Stimulated activated CD4-positive, alpha-beta T cell treated with anti-CD3 and anti-CD28 coated beads, TNF-alpha, amount 100 ng/mL, for 48 hours (primary cell): ENCODE data around the gene KIF6.

Source experiments
- DNase-seq, 3 donors: peaks; one replicate each; pipeline ENCODE4 v3.0.0-alpha.2; 2020; ENCODE audit warnings: low read depth in 3 of 3

KIF6 gene

DNA sequence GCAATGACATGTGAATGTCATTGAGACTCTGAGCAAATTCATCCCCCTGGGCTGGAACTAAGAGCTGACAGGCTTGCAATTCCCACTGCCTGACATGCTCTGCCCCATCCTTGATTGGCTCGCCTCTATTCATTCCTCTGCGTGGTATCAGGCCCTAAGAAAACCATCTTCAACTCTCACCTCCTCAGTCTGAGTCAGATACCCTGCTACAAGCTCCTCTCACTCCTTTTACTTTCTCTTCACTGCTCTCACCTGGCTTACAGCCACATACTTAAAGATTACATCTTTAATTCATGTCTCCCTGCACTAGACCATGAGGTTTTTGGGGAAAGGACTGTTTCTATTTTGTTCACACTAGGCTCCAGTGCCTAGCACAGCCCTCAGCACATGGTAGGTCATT, 131.6 kb downstream of the KIF6 start:
- no peak for DNase-seq

DNA sequence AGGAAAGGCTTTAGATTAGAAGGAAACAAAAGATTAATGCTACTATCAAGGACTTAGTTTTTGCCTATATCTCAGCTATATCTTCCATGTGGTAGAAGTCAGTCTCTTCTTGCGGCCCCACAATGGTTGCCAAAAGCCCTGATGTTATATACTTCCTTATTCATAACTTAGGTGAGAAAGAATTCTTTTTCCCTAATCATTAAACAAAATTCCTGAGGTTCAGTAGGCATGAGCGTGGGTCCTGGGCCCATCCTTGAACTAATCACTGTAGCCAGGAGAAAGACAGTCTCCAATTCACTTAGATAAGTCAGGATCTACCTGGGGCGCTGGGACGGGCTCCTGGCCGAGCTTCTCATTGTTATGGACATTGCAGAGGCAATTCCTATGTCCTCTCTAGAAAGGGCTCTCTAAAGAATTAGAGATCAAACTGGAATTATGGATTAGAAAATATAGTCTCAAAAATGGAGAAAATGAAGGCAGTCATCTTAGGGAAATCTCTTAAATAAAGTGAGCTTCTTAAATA, 134.3 kb downstream of the KIF6 start:
- DNase-seq = no peak

DNA sequence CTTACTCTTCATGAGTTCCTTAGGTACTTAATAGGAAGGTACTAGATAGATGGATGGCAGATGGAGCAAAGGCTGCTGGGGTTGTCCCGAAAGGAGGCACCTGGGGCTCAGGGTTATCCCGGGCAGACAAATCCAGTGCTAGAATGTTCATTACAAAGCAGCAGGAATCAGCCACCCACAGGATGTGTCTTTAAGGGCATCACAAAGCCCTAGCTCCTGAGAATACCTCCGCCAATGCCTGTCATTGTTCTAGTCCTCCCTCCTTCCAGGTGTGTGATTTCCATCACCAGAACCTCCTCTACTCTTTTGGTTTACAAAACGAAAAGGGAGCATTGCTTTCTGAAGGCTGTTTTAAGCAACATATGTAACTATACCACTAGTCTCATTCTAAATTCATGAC, 138.1 kb downstream of the KIF6 start:
- DNase-seq = no peak

DNA sequence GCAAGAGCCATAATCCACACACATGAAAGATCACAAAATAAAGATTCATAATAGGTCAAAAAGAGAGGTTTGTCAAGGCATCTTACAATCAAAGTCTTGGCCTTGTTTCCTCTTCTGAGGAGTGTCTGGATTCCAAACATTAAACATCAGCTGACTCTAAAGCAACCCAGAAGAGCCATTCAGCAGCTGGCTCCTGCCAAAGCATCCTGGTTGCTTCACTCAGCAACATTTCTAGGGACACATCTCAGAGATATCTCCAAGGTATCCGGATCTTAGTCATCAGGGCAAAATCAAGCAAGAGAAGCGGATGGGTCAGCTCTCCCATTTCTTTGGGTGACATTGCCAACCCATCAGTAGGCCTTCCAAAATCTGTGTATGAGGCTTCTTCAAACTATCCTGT, 139.6 kb downstream of the KIF6 start:
- DNase-seq = no peak

DNA sequence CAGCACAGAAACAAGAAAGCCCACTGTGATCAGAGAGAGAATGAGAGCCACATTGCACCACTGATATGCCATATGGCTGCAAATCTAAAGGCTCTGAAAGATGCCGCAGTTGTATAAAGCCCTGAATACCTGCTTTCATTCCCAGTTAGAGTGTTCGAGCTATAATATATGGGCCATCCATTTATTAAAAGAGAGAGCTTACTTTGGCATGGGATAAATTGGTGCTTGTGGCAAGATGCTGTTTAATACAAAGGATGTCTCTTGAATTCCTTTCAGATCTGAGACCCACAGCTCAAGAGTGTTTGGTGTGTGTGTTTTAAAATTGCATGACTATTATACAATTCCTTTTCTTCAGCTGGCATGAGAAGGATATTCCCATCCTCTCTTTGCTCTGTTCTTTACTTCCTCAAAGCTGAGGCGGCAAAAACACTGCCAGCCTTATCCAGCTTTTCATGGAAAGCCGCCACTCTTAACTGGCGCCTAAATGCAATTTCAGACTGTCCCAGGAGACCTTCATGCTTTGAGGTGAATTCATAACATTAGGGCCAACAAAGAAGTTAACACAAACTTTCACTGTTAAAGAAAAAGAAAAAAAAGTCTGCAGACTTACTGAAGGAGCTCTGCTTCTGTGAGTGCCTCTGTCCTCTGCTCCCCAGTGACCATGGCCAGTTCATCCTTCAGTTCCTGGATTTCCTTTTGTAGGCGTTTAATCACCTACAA, 147.6 kb downstream of the KIF6 start:
- DNase-seq = no peak

DNA sequence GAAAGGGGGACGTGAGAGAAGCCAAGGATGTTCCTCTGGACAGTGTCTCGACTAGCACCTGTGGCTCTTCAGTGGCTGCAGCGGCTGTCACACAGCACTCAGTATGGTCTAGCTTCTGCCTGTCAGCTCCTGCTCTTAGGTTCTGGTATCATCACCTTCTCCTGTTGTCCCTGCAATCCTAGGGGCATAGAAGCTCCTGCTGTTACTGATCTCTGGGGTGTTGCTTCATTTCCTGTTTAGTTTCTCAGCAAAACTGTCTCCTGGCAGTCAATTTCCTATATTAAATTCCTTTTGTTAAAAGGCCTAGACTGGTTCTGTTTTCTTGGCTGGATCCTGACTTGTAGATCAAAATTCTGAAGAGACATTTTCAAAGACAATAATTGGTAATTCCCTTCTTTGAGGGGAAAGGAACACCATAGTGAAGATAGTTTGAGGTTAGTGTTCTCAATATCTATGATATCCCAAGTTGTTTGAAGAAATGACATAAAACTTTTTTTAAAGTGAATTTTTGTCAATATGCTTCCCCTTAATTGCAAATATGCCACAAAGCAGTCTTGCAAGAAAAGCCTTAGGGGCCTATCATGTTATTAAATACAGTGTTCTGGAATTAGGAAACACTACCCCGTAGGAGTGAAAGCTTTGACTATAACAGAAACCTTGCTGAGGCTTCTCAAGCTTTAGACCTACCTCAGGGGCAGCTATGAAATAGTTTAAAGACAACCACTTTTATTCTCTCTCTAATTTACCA, 148.5 kb downstream of the KIF6 start:
- DNase-seq = no peak

DNA sequence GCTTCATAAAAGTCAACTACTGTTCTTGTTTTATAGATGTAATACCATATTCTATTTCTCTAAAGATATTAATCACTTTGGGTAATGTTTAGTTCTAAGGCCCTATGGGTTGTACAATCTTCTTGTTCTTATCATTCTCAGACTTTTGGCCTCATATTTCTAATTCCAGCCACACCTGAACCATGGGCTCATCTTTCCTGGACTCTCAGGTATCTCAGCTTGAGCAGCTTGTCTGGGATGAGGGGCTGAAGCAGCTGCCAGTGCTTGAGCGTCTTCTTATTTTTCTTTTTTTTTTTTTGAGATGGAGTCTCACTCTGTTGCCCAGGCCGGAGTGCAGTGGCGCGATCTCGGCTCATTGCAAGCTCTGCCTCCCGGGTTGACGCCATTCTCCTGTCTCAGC, 150.2 kb downstream of the KIF6 start:
- no peak for DNase-seq

DNA sequence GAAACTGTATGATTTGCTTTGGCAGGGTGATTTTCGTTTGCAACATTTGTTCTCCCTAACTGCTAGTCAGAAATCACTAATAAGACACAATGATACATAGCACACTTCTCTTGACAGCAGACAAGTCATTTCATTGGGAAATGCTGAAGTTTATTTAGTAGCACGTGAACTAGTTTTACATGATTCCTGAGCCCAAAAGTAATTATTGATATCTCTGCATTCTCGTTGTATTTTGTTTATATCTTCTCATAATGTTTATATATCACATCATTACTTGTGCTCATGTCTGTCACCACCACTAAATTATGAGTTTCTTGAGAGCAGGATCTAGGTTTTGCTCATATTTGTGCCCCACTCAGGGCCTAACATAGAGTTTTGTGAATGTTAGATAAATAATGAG, 151.7 kb downstream of the KIF6 start:
- no peak for DNase-seq

DNA sequence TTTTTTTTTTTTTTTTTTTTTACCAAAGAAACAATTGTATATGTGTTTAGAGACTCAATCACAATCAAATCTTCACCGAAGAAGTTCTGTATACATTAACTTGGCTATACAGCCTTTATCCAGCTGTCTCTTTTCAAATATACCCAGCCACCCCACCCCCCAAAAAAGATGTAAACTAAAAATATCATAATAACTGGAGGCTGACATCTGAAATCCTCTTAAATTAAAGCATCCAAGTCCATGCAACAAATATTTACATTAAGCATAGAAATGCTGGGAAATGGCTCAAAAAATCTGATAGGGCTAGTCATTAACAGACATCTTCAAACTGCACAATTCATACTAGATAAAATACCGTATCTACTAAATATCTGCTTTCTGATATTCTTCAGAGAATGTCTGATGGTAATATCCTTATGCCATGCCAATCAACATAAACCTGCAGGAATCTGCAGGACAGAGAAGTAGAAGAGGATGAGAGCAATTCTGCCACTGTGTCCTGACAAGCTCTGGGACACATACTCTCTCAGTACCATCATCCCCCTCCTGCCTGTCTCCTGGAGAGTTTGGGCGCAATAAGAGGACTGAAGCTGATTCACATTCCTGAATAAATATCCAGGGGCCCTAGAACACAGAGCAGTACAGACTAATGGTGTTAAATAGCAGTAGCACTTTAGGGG, 152.4 kb downstream of the KIF6 start:
- DNase-seq = no peak

DNA sequence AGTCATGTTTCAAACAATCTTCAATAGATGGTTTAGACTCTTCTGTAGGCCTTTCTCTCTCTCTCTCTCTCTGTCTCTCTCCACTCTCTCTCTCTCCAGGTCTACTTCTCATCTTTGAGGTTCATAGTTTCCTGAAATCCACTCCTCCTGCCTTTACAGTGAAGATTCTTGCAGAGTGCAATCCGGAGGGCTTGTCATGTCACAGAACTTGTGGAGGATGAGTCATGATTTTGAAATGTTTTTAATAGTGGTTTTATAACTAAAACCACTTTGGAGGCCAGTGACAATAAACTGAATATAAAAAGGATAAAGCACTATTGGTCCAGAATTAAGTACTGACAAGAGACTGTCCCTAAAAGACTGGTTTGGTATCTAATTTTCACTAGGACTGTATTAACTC, 156.3 kb downstream of the KIF6 start:
- DNase-seq = no peak

DNA sequence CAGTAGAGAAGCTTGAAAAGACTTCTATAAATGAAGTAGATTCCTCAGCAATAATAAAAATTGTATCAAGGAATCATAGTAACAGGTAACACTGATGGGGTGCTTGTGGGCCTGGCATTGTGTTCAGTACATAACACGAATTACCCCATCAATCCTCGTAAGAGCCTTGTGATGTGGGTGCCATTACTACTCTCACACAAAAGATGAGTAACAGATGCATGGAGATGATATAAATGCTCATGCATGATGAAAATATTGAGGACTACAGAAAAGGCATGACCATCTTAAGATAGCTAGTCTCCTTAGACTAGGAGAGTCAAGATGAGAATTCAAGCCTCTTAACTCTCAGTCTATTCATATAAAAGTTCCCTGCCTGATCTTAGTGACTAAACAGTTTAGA, 158.1 kb downstream of the KIF6 start:
- DNase-seq = no peak

DNA sequence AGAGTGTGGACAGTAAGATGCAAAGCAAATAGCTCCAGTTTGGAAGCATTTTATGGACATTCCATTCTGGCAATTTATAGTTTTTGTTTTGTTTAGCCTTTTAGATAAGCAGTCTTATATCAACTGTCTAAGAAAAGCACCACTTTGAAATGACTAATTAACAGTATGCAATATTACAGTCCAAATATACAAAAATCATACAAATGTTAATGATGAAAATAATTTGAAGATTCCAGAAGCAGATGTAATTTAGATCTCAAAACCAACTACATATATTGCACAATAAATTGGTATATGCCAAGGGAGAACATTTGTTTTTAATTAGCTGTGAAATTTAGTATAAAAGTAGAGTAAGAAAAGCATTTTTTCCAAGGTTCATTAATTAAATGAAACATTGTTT, 158.8 kb downstream of the KIF6 start:
- DNase-seq = no peak

DNA sequence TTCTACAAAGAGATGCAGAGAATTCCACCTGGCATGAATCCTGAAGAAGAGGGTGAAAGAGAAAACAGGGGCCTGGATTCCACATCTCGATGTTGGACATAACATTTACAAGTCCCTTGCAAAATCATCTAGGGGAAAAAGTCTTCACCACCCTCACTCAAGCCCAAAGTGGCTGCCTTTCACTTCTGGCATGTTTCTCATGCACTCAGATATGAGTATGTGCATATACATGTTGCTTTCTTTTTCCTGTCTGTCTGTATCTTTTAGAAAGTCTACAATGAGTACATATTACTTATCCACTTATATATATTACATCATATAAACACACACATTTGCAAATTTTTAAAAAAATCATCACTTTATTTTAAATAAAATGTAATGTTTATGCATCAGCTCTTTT, 159.3 kb downstream of the KIF6 start:
- DNase-seq = no peak

DNA sequence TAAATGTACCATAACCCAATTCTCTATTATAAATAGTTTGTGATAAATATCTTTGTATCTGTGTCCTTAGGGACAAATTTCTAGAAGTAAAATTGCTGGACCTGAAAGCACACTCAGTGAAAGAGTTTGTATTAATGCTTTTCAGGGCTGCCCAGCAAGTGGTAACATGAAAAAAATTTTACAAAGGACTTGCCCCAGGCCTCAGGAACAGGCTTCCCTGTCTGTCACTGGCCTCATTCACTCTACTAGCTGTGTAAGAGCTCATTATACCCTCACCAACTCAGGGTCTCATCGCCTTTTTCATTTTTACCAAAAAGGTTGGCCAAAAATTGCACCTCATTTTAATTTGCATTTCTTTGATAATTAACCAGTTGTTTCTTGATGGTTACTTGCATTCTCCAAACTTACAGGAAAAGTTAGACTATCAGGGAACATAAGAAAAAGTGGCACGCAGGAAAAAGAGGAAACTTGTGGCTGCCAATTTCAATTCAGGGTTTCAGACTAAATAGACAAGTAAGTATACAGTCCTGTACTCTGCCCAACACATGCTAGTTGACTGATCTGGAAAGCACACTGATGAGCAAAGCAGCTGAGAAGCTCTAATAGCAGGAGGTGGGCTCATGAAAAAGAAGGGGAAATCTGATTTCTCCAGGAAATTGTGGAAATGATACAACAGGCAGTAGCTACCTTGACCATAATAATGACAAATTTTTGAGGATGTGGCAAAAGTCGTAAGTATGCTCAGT, 161.5 kb downstream of the KIF6 start:
- no peak for DNase-seq

DNA sequence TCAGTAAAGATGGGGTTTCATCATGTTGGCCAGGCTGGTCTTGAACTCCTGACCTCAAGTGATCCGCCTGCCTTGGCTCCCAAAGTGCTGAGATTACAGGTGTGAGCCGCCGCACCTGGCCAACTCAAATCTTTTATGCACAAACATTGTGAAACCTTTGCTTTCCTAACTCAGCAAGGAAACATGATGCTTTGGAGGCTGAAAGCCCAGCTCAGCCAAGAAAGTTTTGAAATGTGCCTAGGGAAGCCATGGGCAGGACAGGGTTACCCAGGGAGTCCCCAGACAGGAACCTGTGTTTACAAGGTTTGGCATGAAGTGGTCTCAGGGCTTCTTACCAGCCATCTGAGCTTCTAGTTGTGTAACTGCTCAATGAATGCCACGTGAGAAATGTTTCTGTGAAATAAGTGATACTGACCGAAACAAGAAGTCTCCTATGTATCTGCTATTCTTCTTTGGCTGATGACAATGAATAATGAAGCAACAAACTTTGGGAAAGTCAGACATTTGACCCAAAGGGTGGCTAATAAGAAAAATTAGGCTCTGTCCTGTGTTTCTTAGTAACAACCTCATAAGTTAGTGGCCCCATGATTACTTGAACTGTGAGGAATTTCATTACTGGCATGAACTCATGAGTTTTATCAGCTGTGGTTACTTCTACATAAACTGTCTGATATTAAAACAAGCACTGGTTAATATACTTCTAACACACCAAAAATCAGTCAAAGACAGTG, 163.5 kb downstream of the KIF6 start:
- no peak for DNase-seq

DNA sequence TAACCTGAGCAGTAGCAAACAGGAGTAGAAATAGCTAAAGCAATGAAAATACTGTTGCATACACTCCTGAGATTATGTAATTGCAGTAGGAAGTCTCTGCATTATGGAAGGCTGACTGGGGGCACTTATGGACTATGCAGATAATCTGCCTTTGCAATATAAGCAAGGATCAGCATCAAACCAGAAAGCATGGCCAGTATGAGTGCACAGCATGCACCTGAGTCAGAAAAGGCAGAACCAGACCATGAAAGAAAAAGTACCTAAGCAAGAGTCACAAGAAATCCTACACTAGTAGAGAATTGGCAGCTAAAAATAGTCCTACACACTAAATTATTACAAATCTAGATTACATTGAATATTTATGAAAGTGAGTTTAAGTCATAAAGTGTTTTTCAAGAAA, 164.3 kb downstream of the KIF6 start:
- no peak for DNase-seq

DNA sequence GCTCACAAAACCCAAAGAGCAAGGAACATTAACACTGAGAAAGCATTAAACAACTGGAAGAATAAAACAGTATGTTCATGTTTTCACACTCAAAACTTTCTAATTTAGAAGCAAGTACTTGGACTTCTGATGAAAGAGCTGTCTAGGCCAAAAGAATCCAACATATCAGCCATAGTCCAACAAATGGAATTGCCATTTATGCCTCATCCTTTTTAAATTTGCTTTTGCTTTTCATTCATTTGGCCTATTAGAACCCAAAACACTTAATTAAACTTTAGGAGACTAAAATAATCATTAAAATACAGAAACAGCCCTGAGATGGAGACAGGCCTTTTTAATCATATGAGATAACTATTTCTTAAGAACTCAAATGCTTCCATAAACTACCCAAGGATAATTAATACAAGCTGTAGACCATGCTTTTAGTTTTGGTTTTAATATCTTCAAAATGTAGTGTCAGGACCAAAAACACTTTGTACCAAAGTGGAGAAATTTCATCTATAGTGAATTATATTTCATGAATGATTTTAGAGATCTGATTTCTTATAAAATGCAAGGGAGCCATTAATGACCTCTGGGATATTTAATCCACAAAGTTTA, 166.5 kb downstream of the KIF6 start:
- DNase-seq = no peak

DNA sequence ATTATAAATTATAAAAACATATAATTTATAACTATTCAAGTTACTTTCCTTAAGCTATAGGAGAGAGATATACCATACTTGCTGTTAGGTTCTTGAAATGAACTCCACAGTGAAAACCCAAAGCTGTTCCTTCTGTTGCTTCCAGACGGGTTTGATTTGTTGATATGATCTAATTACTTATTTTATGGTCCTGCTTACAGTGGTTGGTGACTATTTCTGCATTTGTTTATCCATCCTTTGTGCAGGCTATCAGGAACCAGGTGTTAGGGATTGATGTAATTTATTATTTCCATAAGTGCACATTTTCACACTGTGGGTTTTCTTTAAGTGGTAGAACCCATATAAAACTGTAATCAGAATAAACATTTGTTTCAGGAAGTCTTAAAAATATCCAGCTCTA, 167.1 kb downstream of the KIF6 start:
- no peak for DNase-seq

DNA sequence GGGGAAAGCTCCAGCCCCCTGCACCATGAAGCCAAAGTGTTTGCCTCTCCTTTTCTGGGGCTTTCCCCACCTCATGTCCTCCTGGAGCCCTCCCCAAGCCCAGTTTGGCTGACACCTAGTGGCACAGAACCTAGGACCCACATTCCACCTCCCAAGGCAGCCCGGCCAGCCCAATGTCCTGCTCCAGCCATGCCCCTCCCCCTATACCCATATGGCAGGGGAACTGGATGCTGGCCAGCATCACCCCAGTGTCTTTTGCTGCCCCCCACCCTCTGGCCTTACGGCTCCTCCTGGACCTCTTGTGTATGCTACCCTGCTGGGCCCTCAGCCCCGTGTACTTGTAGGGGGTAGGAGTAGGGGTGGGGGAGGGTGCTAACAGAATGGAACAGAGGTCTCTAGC, 170.1 kb downstream of the KIF6 start:
- no peak for DNase-seq

DNA sequence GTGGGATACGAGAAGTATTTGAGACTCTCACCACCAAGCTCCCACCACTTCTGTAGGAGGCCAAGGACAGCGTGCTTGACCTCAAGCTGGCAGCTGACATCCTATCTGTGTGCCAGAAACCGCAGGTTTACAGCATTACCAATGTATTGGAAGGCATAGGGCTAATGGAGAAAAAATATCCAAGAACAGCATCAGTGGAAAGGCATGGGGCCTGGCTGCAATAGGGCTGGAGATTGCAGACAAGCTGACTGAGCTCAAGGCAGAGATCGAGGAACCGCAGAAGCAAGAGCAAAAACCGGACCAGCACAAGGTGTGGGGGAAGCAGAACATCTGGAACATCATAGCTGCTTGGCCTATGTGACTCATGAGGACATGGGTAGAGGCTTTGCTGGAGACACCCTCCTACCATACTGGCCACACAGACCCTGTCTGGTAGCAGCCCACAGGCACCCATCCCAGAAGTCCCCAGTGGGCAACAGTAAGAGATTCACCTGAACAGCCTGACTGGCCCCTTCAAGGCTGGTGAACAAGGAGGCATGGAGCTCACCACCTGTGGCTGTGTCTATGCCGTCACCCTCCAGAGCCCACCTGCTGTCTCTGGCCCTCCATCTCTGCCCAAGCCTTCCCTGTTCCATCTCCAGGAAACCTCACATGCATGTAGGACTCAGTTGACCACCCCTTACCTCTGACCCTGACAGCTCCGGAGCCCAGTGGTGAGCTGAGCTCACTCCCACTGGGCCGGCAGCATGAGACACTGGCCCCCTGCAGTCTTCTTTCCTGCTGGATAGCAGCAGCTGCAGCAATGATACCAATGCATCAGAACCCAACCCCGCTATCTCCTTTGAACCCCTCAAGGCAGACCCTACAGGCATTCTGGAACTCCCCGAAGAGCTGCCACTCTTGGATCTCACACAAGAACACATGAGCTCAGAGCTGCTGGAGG, 171.1 kb downstream of the KIF6 start:
- DNase-seq = no peak
